Endometrial microvascular endothelial cells (primary cell): ENCODE data around the gene S100A13. TPM values are rescaled to one million over a fixed set of nuclear protein-coding genes. Genes with fewer than 3 reads are reported as not detected.
"Not testable (repeated sequence)": the region's sequence is repeated elsewhere in the genome, so short reads cannot be mapped to it uniquely, and the experiment has no call there.

ENCODE experiments used
- in situ Hi-C: cut with HindIII; loops from 2 replicates; pipeline ENCODE4 v1.10.0; 2017; ENCODE audit warnings: low sequenced_read_pairs, low pct_unique_long_range_greater_than_20kb; ENCODE audit errors: inconsistent ontology term
- total RNA-seq: library from RNA; depleted of rRNA; stranded (reverse); fragments of >200 nt; gene quantifications from one replicate; pipeline ENCODE4 v1.2.3, GENCODE V29; 2015; ENCODE audit errors: inconsistent ontology term

Gene S100A13
- 75.1 TPM for total RNA-seq

DNA sequence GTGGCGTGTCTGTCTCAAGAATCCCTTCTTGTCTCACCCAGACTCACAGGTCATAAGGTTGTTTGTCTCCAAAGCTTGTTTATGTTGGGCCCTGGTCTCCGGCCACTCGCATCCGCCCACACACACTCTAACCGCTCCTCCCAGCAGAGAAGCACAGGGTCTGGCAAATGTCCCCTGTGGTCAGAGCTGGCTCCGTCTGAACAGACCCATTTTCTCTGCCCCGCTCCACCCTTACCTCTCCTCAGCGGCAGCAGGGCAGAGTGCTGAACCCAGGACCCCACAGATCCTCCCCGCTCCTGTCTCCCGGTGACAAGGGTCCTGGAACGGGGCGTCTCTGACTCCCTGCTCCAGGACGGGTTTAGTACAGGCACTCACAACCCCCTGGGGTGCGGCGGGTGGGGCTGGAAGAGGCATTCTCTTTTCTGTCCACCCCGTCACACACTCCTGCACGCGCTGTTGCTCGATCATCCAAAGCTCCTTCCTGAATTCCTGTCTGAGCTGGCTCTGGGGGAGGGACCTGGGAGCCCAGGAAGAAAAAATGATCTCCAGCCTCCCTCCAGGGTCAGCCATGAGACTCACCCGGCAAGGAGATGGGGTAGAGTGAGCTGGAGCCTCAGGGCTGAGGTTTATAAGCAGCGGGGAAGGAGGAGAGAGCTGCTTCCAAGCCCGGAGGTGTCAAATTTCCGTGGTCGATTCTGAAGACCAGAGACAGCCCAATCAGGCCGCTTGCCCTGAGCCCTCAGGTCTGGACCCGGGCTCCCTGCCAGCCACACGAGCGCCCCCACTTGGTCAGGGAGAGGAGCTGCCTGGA lies at the start of gene S100A13:
S100A13 (minus strand) TSS at position 602 of the 811 bp plus-strand sequence. CDS start 1,033 bp downstream, outside the sequence.
- in situ Hi-C loops, result no loop called here

- in situ Hi-C loops, result no loop called here
Measured at GRCh38 chr1:153673511-153673910, 46.2 kb upstream of the S100A13 start.

DNA sequence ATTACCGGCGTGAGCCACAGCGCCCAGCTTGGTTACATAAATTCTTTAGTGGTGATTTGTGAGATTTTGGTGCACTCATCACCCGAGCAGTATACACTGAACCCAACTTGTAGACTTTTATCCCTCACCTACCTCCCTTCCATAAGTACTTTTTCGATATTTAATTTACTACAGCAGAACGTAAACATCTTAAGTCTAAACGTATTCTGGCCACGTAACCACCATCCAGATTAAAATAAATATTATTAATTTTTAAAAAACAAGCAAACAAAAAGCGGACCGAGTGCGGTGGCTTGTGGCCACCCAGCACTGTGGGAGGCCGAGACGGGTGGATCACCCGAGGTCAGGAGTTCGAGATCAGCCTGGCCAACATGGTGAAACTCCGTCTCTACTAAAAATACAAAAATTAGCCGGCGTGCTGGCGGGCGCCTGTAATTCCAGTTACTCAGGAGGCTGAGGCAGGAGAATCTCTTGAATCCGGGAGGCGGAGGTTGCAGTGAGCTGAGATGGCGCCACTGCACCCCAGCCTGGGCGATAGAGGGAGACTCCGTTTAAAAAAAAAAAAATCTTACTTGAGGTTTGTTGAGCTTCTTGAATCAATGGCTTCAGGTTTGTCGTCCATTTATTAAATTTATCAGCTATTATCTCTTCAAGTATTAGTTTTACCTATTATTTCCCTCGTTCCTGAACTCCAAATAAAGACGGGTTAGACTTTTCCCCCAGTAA lies 44.5 kb upstream of the S100A13 start:
- in situ Hi-C loops, result not testable (repeated sequence)

DNA sequence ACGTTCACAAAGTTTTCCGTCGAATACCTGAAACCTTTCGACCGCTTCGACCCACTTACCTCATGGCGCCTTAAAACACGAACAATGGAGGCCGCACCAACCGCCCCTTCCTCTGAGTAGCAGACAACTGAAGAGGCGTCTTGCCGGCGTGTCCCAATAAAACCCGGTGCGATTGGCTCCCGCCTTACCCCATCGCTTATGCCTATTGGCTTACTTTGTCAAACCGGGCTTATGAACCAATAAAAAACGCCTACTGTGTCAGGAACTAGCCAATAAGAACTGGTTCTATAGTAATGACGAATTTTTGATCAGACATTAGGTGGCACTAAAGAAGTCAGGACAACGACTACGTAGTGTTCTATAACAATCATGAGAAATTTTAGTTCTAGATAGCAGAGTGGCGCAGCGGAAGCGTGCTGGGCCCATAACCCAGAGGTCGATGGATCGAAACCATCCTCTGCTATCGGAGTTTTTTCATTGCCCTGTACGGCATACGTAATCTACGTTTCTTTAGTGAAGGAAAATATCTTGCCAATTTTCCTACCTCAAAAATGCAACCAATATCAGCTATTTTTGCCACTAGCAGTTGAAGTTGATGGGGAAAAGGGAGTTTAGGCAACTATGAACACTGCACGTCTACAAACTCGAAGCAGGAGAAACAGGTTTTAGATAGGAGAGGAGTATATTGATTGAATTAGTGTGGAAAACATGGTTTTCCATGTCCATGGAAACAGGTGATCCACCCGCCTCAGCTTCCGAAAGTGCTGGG lies 43.7 kb upstream of the S100A13 start, which contains the start of gene ILF2:
ILF2 (minus strand) TSS at position 135 of the 769 bp plus-strand sequence; CDS start at position 64, 71 bp downstream.
- in situ Hi-C loops, result no loop called here

GRCh38 chr1:153670257-153670858 lies 43.1 kb upstream of the S100A13 start:
- in situ Hi-C loops, result no loop called here

DNA sequence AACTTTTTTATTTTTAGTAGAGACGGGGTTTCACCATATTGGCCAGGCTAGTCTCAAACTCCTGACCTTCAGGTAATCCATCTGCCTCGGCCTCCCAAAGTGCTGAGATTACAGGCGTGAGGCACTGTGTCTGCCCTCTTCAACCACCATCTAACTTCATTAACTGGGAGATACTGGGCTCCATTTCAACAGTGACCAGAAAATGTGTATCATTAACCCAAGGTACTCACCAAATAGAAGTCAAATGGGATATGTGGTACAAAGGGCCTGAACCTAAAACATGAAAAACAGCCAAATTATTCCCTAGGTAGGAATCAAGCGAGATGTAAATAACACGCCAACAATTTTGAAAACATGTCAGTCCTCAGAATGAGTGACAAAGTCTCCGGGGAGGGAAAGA lies 42.3 kb upstream of the S100A13 start:
- in situ Hi-C loops, result no loop called here

- in situ Hi-C loops, result not testable (repeated sequence)
Measured at GRCh38 chr1:153668672-153669071, 41.4 kb upstream of the S100A13 start.

DNA sequence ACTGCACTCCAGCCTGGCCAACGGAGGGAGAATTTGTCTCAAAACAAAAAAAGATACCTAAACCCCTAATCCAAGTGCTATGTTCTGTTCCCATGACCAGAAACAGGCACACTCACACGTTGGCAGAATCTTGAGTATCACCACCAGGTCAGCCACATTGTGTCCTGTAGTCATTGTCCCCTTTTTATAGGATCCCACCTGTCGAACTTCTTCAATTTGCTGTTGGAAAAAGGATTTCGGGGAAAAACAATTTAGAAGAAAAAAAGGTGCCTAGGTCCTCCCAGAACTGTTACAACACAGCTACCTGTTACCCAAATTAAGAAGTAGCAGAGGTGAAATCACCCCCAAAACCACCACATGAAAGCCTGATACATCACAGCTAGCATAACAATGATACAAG lies 40.1 kb upstream of the S100A13 start:
- in situ Hi-C loops, result no loop called here

- in situ Hi-C loops, result no loop called here
Measured at GRCh38 chr1:153663211-153663610, 35.9 kb upstream of the S100A13 start.

GRCh38 chr1:153662269-153662668 lies 35.0 kb upstream of the S100A13 start:
- in situ Hi-C loops, result no loop called here

- in situ Hi-C loops, result no loop called here
Measured at GRCh38 chr1:153661111-153661708, 33.9 kb upstream of the S100A13 start.

DNA sequence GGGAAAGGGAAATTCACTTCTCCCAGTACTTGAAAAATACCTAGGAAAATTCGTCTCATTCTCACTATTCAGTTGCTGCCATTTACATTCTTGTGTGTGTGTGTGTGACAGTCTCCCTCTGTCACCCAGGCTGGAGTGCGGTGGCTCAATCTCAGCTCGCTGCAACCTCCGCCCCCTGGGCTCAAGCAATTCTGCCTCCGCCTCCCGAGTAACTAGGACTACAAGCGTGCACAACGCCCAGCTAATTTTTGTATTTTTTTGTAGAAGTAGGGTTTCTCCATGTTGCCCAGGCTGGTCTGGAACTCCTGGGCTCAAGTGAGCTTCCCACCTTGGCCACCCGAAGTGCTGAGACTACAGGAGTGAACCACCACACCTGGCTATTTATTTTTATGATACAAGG lies 32.4 kb upstream of the S100A13 start:
- in situ Hi-C loops, result no loop called here

DNA sequence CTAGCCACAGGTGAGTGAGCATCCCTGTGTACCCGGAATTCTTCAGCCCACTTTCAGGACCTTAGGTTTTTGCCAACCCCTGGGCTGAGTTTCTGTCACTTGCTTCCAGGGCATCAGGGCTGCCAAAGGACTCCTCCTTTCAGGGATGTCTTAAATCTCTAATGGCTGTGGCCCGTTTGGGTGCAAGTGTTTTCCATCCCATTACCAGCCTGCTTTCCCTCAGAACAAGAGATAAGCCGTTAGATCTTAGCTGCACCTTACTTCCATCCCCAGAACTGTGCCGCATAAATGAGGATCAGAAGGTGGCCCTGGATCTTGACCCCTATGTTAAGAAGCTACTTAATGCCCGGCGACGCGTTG lies 31.9 kb upstream of the S100A13 start:
- in situ Hi-C loops, result no loop called here

- in situ Hi-C loops, result no loop called here
Measured at GRCh38 chr1:153658400-153659174, 31.3 kb upstream of the S100A13 start, which contains the start of gene SNAPIN. Gene SNAPIN, plus strand, starts transcription at chr1:153658703. Its CDS starts 41 bp downstream, at chr1:153658744.

DNA sequence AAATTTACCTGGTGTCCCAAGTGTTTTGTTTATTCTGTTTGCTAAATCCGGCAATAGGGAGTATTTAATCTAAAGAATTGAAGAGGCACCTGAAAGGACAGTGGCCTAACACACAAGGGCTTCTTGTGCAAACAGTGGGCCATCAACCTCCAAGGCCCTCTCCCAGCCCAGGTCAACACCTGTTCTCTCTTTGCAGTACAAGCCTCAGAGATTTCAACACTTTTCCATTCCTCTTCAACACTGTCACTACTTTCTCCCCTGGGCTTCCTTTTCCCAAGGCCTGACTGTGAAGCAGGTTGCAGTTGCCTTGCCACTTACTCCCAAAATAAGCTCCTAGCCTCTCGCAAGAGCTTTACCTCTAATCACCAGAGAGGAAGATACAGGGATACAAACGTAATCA lies 28.0 kb upstream of the S100A13 start:
- in situ Hi-C loops, result no loop called here

DNA sequence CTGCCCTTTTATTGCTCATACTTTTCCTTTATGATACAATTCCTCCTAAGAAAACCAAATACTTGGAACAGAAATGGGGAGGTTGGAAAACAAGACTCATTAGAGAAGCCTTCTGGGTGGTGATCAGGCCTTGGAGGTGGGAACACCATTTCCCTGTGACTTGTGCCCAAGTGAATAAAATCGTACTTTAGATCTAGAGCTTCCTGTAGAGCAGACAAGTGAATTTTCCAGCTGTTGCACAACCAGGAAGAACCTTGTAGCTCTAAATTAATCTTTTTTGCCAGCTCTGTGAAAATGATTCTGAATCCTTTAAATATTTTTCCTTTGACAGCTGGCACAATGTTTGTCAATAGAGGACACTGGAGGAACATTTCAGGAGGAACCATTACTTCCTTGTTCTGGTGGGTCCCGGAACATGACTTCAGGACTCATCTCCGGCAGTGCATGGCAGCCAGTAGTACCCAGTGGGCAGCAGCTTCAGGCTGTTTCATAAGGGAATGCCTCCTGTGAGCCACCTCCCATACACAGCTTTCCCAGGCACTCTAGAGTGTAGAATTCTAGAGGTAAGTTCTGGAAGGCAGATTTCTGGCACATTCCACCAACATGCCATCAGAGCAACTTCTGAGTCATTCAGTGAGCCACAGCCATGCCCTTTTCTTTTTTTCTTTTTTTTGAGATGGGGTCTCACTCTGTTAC lies 25.6 kb upstream of the S100A13 start:
- in situ Hi-C loops, result no loop called here

DNA sequence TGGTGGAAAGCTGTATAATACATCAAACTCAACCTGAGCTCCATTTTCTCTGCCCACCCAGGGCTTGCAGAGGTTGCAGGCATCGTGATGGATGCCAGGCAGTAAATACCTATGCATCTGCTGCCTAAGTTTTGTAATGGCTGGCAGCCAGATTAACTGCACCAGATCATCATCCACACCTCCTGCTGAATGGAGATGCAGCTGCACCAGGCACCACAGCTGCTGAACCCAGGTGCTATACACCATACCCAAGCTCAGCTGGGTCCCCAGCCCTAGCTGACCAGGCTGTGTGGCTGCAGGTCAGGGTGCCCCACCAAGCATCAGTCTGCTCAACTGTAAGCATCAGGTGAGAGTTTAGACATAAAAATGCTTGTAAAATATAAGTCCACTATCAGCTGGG lies 24.5 kb upstream of the S100A13 start:
- in situ Hi-C loops, result no loop called here
